Measurements from ENCODE around the gene EDAR. TPM values are rescaled to one million over a fixed set of nuclear protein-coding genes. Genes with fewer than 3 reads are reported as not detected.

EDAR gene
- total RNA-seq, 1 experiment from 2014 or later, result 0.82 TPM

- no TSS peak for BruUV-seq (replicated peaks)
- ChIA-PET POLR2A (no interaction called here), CTCF (no interaction called here)
- Mint-ChIP-seq H3K4me1 (ENCODE audit: low read depth, unreplicated experiment) (no peaks in the 10 kb centered on the region), H3K36me3 (ENCODE audit: insufficient read depth, unreplicated experiment) (no peaks in the 10 kb centered on the region), H3K27ac (ENCODE audit: unreplicated experiment) (no peak overlapping the region), H3K9me3 (ENCODE audit: unreplicated experiment) (no peaks in the 10 kb centered on the region), H3K4me3 (ENCODE audit: unreplicated experiment) (no peak overlapping the region), H3K27me3 (ENCODE audit: insufficient read depth, unreplicated experiment) (no peaks in the 10 kb centered on the region)
- H3K27me3 ChIP-seq (replicated peaks; ENCODE audit: control insufficient read depth, insufficient read depth, low read length), result no peaks in the 10 kb centered on the region
- TF ChIP-seq CTCF (IDR thresholded peaks at IDR 0.05; ENCODE audit: insufficient read depth in 1 of 2, low read depth in 1 of 2, low read length in 1 of 2, severe bottlenecking in 1 of 2, unreplicated experiment in 1 of 2), result no peak
- DNase-seq, result no peak
- no peaks in the 10 kb centered on the region for H3K36me3 ChIP-seq (ENCODE audit: control insufficient read depth, insufficient read depth, low read length)
- intact Hi-C loops (cut with micrococcal nuclease; ENCODE audit: unreplicated experiment), result no loop called here
- no peaks in the 10 kb centered on the region for H3K9me3 ChIP-seq
- H3K4me1 ChIP-seq, result no peaks in the 10 kb centered on the region; the same call in 1 of the 2 replicates
- H3K4me3 ChIP-seq (ENCODE audit: low read depth, low read length), result no peak overlapping the region
These were observed 51.5 kb downstream of the EDAR start for GRCh38 chr2:108937367-108938017.

GRCh38 chr2:108936866-108937265 lies 52.2 kb downstream of the EDAR start:
- no TSS peak for BruUV-seq (replicated peaks)
- Histone ChIP-seq H3K36me3 (ENCODE audit: control insufficient read depth, insufficient read depth, low read length) (no peaks in the 10 kb centered on the region), H3K27me3 (replicated peaks; ENCODE audit: control insufficient read depth, insufficient read depth, low read length) (no peaks in the 10 kb centered on the region), H3K9me3 (no peaks in the 10 kb centered on the region), H3K4me3 (ENCODE audit: low read depth, low read length) (no peak overlapping the region), H3K4me1 (no peaks in the 10 kb centered on the region; the same call in 1 of the 2 replicates)
- POLR2A ChIA-PET, result no interaction called here
- CTCF ChIA-PET, result no interaction called here
- Mint-ChIP-seq H3K4me1 (ENCODE audit: low read depth, unreplicated experiment) (no peaks in the 10 kb centered on the region), H3K27ac (ENCODE audit: unreplicated experiment) (no peak overlapping the region), H3K27me3 (ENCODE audit: insufficient read depth, unreplicated experiment) (no peaks in the 10 kb centered on the region), H3K36me3 (ENCODE audit: insufficient read depth, unreplicated experiment) (no peaks in the 10 kb centered on the region), H3K9me3 (ENCODE audit: unreplicated experiment) (no peaks in the 10 kb centered on the region), H3K4me3 (ENCODE audit: unreplicated experiment) (no peak overlapping the region)
- no peak for DNase-seq
- no peak for TF ChIP-seq CTCF (IDR thresholded peaks at IDR 0.05; ENCODE audit: insufficient read depth in 1 of 2, low read depth in 1 of 2, low read length in 1 of 2, severe bottlenecking in 1 of 2, unreplicated experiment in 1 of 2)
- intact Hi-C loops (cut with micrococcal nuclease; ENCODE audit: unreplicated experiment), result no loop called here

- no peak overlapping the region for H3K4me3 Mint-ChIP-seq (ENCODE audit: unreplicated experiment)
- TF ChIP-seq CTCF (IDR thresholded peaks at IDR 0.05; ENCODE audit: insufficient read depth in 1 of 2, low read depth in 1 of 2, low read length in 1 of 2, severe bottlenecking in 1 of 2, unreplicated experiment in 1 of 2), result no peak
- no TSS peak for BruUV-seq (replicated peaks)
- POLR2A ChIA-PET, result no interaction called here
- intact Hi-C loops (cut with micrococcal nuclease; ENCODE audit: unreplicated experiment), result no loop called here
- CTCF ChIA-PET, result no interaction called here
- Histone ChIP-seq H3K9me3 (no peaks in the 10 kb centered on the region), H3K36me3 (ENCODE audit: control insufficient read depth, insufficient read depth, low read length) (no peaks in the 10 kb centered on the region), H3K4me3 (ENCODE audit: low read depth, low read length) (no peak overlapping the region), H3K27me3 (replicated peaks; ENCODE audit: control insufficient read depth, insufficient read depth, low read length) (no peaks in the 10 kb centered on the region), H3K4me1 (no peaks in the 10 kb centered on the region; the same call in 1 of the 2 replicates)
- no peaks in the 10 kb centered on the region for H3K27me3 Mint-ChIP-seq (ENCODE audit: insufficient read depth, unreplicated experiment)
- no peaks in the 10 kb centered on the region for H3K4me1 Mint-ChIP-seq (ENCODE audit: low read depth, unreplicated experiment)
- no peaks in the 10 kb centered on the region for H3K9me3 Mint-ChIP-seq (ENCODE audit: unreplicated experiment)
- DNase-seq, result no peak
- no peaks in the 10 kb centered on the region for H3K36me3 Mint-ChIP-seq (ENCODE audit: insufficient read depth, unreplicated experiment)
- H3K27ac Mint-ChIP-seq (ENCODE audit: unreplicated experiment), result no peak overlapping the region
These were observed 52.8 kb downstream of the EDAR start for GRCh38 chr2:108936076-108936864.

Data from Caco-2 (cell line).